ENCODE data around the gene NRF1. TPM values are rescaled to one million over a fixed set of nuclear protein-coding genes. Genes with fewer than 3 reads are reported as not detected.

The NRF1 gene
- total and polyA plus RNA-seq, 8 donors, result 5.5 to 11.2 (median 7.0) TPM

DNA sequence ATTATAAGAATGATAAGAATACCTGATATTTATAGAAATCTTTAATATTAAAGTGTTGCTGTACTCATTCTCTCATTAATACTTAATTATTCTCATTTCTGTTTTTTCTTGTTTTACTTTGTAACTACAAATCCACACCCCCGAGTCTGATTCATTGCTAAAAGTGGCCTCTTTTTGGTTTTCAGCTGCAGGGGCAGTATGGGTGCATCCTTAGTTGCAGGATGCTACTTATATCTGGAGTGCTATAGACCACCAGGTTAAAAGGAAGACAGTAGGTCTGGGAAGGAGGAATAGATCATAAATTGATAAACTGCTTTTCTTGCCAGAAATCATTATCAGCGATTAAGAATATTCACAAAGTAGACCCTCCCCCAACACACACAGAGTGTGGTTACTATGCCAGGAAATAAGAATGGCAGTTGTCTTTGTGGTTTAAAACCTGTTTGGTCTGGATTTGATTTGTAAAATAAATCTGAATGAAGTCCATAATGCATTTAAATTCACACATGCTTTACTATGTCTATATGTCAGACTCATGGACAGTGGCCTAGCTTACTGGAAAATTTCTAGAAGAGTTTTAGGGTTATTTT, 96.5 kb downstream of the NRF1 start:
- intact Hi-C loops (cut with DNase I), result no loop called here
- H3K27me3 ChIP-seq, result no peaks in the 10 kb centered on the region
- no peak overlapping the region for H3K27ac ChIP-seq
- H3K36me3 ChIP-seq, result peaks cover 0 to 10% (median 9%) of the 10 kb centered on the region in 3 donors
- TF ChIP-seq, protein P1, sequence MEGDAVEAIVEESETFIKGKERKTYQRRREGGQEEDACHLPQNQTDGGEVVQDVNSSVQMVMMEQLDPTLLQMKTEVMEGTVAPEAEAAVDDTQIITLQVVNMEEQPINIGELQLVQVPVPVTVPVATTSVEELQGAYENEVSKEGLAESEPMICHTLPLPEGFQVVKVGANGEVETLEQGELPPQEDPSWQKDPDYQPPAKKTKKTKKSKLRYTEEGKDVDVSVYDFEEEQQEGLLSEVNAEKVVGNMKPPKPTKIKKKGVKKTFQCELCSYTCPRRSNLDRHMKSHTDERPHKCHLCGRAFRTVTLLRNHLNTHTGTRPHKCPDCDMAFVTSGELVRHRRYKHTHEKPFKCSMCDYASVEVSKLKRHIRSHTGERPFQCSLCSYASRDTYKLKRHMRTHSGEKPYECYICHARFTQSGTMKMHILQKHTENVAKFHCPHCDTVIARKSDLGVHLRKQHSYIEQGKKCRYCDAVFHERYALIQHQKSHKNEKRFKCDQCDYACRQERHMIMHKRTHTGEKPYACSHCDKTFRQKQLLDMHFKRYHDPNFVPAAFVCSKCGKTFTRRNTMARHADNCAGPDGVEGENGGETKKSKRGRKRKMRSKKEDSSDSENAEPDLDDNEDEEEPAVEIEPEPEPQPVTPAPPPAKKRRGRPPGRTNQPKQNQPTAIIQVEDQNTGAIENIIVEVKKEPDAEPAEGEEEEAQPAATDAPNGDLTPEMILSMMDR (IDR thresholded peaks at IDR 0.05), result no peak
- H3K4me1 ChIP-seq, result no peaks in the 10 kb centered on the region
- FAIRE-seq (no peak), ATAC-seq (no peak), DNase-seq (no peak)
- no peak overlapping the region for H3K4me3 ChIP-seq
- 63 to 65% methylated on average over 2 of the region's 2 CpGs for WGBS, 2 donors
- no peaks in the 10 kb centered on the region for H3K9me3 ChIP-seq

DNA sequence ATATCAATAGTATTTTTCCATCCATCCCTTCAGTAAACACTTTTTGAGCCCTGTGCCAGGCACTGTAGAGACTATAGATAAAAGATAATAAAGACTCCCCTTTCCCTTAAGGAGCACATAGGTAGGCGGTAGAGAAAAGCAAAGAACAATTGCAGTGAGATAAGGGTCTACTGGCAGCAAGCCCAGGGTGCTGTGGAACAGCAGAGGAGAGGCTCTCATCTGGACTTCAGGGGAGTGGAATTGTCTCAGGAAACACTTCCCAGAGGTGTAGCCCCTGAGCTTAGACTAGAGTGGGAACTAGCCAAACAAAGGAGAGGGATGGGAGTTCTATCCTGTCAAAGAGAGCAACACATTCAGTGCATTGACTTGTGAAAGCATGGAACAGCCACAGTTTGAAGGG, 102.0 kb downstream of the NRF1 start:
- DNase-seq (no peak), ATAC-seq (no peak), FAIRE-seq (no peak)
- H3K27me3 ChIP-seq, result no peaks in the 10 kb centered on the region
- TF ChIP-seq, protein P1 (IDR thresholded peaks at IDR 0.05), result no peak
- no peak overlapping the region for H3K4me3 ChIP-seq
- H3K9me3 ChIP-seq, result no peaks in the 10 kb centered on the region
- WGBS, 2 donors, result 43 to 46% methylated on average over 1 of the region's 1 CpG
- no peaks in the 10 kb centered on the region for H3K4me1 ChIP-seq
- H3K36me3 ChIP-seq, result peaks cover 0 to 25% (median 10%) of the 10 kb centered on the region in 3 donors
- no peak overlapping the region for H3K27ac ChIP-seq
- intact Hi-C loops (cut with DNase I), result no loop called here

DNA sequence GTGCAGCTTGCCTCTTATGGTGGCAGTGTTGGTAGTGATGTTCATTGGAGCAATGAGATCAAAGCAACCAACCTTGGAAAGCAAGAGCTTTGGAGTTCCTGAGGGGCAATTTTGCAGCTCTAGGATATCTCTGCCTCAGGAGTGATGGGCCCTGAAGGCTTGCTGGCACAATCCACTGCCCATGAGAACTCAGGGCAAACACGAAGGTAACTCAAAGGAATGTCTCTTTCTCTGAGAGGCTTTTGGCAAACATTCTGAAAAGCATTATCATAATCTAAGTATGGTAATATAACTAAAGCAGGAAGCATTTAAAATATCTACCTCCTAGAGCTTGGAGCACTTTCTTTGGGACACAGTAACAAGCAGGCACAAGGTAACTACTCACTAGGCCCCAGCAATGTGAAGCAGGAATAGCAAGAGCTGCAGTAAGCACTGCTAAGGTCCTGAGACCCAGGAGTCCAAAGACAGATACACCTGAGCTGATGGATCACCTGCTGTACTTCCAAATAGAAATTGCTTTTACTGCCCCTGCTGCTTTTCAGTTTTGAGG, 103.1 kb downstream of the NRF1 start:
- no peaks in the 10 kb centered on the region for H3K27me3 ChIP-seq
- no peak overlapping the region for H3K4me3 ChIP-seq
- intact Hi-C loops (cut with DNase I), result no loop called here
- H3K36me3 ChIP-seq, result peaks cover 0 to 25% (median 10%) of the 10 kb centered on the region in 3 donors
- H3K27ac ChIP-seq, result no peak overlapping the region
- TF ChIP-seq, protein P1 (IDR thresholded peaks at IDR 0.05), result no peak
- DNase-seq, result no peak
- WGBS, 2 donors, result 36 to 40% methylated on average over 1 of the region's 1 CpG
- H3K4me1 ChIP-seq, result no peaks in the 10 kb centered on the region
- FAIRE-seq, result no peak
- no peaks in the 10 kb centered on the region for H3K9me3 ChIP-seq
- no peak for ATAC-seq

DNA sequence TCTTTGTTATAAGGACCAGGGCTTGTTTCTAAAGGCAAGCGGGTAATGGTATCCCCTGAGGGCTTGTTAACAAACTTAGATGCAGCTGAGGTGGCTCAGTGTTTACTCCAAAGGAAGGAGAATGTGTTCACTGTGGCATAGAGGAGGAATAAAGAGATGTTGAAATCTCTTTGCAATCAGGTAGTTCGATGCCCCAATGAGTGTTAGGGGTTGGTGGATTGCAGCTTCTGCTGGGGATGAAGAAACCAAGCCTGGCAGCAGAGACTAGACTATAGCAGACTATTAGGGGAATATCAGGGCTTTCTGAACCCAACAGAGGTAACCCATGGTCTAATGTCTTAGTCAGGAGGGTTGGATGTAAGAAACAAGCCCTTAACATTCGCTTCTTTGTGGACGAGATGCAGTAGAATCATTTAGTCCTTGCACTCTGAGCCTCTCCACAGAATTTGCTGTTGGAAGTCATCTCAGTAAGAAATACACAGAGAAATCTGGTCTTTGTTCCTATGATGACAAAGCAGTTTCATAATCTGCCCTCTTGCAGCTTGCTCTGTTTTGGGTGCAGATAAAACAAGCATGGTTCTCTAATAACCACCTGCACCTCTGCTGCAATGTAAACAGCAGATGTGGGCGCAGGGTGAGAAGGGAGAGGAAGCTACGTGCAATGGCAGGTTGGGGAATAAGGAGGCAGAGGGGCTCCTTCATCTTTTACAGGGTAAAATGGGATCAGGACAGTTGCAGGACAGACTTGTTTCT, 108.6 kb downstream of the NRF1 start:
- peak in 1 of 4 donors; percentile 34 for ATAC-seq
- DNase-seq, result no peak
- Histone ChIP-seq H3K4me1 (no peaks in the 10 kb centered on the region), H3K36me3 (peaks cover 0 to 21% (median 0%) of the 10 kb centered on the region in 3 donors), H3K4me3 (no peak overlapping the region), H3K27me3 (no peaks in the 10 kb centered on the region), H3K9me3 (no peaks in the 10 kb centered on the region), H3K27ac (no peak overlapping the region)
- TF ChIP-seq, protein P1 (IDR thresholded peaks at IDR 0.05), result no peak
- intact Hi-C loops (cut with DNase I), result no loop called here
- no peak for FAIRE-seq
- WGBS, 2 donors, result 86 to 87% methylated on average over 6 of the region's 6 CpGs

DNA sequence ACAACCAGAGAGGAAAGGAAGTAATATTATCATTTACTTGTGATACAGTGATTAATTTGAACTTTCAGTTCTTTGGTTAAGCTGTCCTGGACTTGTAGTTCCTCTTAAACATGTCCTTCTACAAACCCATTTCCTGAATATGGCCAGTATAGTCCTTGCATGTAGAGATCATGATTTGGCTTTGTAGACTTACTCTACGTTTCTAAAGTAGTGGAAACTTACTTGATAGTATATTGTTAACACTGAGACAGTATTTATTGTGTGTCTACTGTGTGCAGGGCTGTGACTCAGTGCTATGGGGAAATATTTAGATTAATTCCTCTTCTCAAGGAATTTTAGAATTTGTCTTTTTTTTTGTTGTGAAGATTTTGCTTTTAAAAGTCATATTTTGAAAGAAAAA, 109.5 kb downstream of the NRF1 start:
- TF ChIP-seq, protein P1 (IDR thresholded peaks at IDR 0.05), result no peak
- no peak for DNase-seq
- 69 to 71% methylated on average over 1 of the region's 1 CpG for WGBS, 2 donors
- no peak overlapping the region for H3K27ac ChIP-seq
- H3K9me3 ChIP-seq, result no peaks in the 10 kb centered on the region
- no peak for ATAC-seq
- H3K27me3 ChIP-seq, result no peaks in the 10 kb centered on the region
- FAIRE-seq, result no peak
- intact Hi-C loops (cut with DNase I), result no loop called here
- peaks cover 0 to 21% (median 0%) of the 10 kb centered on the region in 3 donors for H3K36me3 ChIP-seq
- H3K4me1 ChIP-seq, result no peaks in the 10 kb centered on the region
- H3K4me3 ChIP-seq, result no peak overlapping the region
